NCI-H2227 (cell line): ENCODE measurements around the gene EIF2A.
"Not testable (repeated sequence)": the region's sequence is repeated elsewhere in the genome, so short reads cannot be mapped to it uniquely, and the experiment has no call there.

Experiments
- DNase-seq: peaks from one replicate; lab custom pipeline; 2025; ENCODE audit not compliant: unreplicated experiment; lab: John Stamatoyannopoulos, UW

The EIF2A gene

DNA sequence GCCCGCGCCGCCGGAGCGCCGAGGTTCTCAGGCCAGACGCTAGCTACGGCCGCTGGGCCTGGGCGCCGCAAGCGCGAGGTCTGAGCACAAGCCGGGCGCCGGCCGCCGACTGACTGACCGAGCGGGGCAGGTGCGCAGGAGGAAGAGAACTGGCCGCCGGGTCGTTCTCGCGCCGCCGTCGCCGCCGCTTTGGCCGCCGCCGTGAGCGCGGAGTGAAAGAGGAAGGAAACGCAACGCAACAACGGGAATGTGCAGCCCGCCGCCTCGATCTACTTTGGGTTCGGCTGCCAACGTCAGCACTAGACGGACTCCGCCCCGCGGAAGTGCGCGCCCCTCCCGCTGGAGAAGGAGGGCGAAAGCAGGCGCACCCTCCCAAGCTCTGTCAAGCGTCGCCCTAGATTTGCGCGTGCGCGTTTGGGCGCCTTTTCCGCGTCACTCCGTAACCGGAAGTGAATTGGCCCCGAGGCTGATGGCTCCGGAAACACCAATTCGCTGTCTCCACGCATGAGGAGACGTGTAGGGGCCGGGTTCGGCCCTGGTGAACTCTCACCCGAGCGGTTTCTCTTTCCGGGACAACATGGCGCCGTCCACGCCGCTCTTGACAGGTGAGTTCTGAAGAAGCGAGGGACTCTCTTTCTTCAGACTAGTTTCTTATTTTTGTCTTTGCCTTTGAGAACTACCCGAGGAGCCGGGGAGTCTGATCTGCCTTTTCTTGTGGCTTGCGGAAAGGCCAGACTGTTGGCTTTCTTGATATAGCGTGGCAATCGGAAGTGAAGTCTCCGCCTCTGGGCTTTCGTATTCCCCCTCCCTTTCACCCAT lies at the start of gene EIF2A, which contains the start of gene SERP1:
Gene EIF2A (plus strand): TSS at position 562 of the 819 bp plus-strand sequence. CDS start 16 bp downstream, at position 578.
Gene SERP1 (minus strand): TSS at position 271 of the 819 bp plus-strand sequence. CDS start 361 bp downstream, outside the sequence.
- DNase-seq: peak; percentile 99

DNA sequence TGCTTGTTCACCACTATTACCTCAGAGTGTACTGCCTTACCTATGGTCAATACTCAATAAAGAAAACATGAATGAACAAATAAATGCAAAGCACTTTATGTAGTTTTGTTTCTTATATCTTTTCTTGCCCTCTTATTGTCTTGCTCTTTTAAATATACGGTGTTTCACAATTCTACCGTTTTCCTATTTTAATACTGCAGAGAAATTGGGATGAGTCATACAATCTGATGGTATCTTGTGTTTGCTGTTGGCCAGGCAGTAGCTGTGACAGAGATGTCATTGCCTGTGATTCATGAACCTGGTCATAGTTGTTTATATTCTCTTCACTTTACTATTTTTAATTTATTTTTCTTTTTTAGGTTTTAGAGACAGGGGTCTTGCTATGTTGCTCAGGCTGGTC lies 48.6 kb upstream of the EIF2A start:
- DNase-seq: no peak

DNA sequence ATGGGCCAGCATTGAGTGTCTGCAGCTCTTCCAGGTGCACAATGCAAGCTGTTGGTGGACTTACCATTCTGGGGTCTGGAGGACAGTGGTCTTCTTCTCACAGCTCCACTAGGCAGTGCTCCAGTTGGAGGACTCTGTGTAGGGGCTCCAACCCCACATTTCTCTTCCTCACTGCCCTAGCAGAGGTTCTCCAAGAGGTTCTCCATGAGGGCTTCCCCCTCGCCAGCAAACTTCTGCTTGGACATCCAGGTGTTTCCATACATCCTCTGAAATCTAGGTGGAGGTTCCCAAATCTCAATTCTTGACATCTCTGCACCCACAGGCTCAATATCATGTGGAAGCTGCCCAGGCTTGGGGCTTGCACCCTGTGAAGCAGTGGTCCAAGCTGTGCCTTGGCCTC lies 45.6 kb upstream of the EIF2A start:
- not testable (repeated sequence) for DNase-seq

DNA sequence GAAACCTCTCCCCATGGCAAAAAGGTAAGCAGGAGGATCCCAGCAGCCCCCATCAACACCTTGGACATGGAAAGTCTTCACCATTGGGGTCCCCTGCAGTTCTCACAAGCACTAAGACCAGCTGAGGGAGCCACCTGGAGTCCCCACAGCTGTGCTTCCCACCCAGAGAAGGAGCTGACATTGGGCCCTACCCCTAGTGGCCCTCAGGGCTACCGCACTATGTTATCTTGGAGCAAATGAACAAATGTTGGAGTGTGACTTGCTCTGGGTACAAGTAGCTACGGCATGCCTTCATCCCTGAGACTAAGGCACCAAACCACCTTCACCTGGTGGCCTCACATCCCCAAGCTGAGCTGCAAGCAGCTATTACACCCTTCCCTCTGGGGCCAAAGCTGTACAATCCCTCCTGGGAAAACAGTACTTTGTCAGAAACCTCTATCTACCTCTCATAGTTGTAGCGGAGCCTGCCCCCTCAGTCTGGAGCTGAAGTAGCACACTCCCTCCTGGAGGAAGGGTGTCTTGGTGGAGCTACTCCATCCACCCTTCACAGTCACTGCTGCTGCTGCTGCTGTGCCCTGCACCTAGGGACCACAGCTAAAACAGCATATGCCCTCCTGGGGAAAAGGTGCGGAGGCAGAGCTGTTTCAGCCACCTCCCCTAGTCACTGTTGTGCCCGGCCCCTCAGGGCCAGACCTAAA lies 43.0 kb upstream of the EIF2A start:
- no peak for DNase-seq

DNA sequence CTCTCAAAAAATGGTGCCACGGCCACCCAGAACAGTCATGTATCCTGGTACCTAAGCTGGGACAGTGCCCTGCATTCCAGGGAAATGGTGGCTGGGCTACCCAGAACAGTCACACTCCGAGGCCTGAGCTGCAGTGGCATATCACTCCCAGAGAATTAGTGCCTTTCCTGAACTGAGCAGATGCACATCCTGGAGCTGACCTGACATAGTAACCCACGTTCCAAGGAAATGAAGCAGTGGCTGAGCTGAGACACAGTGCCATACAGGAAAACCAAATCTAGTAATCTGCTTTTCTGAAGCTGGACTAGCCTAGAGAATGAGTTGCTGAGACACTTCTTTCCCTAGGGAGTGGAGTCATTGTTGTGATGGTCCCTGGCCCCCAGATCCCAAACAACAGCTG lies 42.1 kb upstream of the EIF2A start:
- no peak for DNase-seq

DNA sequence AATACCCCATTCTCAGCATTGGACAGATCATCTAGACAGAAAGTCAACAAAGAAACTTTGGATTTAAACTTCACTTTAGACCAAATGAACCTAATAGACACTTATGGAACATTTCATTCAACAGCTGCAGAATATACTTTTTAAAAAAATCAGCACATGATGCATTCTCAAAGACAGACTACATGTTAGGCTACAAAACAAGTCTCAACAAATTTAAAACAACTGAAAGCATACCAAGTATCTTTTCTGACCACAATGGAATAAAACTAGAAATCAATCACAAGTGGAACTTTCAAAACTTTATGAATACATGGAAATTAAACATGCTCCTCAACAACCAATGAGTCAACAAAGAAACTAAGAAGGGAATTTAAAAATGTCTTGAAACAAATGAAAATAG lies 38.2 kb upstream of the EIF2A start:
- no peak for DNase-seq

DNA sequence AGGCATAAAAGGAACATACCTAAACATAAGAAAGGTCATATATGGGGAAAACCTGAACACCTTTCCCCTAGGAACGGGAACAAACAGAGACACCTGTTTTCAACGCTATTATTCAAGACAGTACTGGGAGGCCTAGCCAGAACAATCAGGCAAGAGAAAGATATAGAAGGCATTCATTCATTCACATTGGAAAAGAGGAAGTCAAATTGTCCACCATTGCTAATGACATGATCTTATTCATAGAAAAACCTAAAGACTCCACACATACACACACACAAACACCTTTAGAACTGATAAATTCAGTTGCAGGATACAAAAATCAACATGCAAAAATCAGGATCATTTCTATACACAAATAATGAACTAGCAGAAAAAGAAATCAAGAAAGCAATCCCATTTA lies 36.8 kb upstream of the EIF2A start:
- no peak for DNase-seq

DNA sequence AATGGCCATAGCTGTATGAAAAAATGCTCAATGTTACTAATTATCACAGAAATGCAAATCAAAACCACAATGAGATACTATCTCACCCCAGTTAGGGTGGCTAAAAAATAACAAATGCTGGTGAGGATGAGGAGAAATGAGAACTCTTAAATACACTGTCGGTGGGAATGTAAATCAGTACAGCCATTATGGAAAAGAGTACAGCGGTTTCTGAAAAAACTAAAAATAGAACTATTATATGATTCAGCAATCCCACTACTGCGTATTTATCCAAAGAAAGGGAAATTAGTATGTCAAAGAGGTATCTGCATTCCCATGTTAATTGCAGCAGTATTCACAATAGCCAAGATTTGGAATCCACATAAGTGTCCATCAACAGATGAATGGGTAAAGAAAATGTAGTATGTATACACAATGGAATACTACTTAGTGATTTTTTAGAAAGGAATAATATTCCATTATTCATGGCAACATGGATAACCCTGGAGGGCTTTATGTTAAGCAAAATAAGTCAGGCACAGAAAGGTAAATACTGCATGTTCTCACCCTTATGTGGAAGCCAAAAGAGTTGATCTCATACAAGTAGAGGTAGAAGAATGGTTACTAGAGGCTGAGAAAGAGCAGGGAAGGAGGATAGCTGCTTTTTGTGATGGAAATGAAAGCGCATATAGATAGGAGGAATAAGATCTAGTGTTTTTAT lies 35.3 kb upstream of the EIF2A start:
- no peak for DNase-seq

DNA sequence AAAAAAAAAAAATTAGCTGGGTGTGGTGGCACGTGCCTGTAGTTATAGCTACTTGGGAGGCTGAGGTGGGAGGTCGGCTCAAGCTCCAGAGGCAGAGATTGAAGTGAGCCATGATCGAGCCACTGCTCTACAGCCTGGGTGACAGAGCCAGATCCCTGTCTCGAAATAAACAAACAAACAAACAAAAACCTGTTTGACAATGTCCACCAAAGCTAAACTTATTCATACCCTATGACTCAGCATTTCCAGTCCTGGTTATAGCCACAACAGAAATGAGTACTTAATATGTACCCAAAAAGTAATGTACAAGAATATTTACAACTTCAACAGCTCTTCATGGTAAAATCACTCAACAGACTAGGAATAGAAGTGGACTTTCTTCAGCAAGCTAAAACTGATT lies 31.4 kb upstream of the EIF2A start:
- no peak for DNase-seq

DNA sequence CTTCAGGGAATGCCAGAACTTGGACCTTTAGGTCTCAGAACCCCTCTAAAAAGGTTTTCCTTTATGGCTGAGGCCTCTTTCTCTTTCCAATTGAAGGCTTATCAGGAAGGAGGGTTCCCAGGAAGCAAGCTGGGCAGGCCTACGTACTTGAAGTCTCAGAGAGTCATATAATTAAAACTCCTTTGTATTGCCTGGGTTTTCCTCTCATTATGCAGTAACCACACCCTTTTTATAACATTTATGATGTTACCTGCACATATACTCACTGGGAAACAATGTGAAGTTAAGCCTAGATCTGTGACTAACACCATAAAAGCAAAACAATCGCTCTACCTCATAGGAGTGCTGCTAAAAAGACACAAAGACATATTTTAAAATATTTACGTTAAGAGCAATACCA lies 27.6 kb upstream of the EIF2A start:
- DNase-seq: no peak

DNA sequence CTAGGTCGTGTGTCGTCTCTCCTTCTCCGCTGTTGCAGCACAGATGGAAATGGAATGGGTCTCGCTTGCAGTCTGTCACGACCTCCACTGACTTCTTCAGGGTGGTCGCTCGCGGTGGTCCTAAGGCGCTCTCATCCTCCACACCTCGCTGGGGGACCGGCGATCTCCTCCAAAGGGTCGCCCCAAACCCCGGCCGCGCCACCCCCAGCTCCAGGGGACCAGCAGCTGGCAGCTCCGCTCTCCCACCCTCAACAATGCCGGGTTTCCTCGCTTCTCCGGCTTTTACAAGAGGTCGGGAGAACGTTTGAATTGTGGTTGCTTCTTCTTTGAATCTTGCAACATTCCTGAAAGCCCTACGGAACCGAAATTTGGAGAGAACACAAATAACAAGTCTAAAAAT lies 26.2 kb upstream of the EIF2A start:
- peak; percentile 5 for DNase-seq

DNA sequence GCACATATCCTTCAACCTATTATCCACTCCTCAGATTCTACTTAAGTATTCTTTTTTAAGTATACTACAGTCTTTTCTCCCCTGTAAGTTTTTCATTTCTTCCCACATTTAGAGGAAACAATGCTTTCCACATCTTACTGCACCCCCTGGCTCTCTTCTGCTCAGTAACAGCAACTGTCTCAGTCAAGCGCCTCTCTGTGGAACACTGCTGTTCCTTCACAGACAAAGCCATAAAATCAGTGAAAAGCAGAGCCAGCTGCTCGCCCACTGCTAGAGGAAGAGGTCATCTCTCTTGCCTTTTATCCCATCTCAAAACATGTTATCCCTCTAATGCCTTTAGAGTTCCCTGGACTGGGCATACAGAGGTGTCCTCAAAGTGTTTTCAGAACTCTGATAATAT lies 25.1 kb upstream of the EIF2A start:
- DNase-seq: peak; percentile 22

DNA sequence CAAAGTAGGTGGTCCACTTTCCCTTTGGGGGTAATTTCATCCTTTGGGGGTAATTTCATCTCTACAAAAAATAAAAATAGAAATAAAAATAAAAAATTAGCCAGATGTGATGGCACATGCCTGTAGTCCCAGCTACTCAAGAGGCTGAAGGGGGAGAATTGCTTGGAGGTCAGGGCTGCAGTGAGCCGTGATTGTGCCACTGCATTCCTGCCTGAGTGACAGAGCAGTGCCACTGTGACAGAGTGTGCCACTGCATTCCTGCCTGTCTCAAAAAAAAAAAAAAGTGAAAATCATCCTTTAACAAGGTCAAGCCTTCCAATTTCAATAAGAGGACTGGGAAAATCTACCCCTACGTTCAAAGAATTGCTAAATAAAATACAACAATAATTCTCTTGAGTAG lies 23.0 kb upstream of the EIF2A start:
- no peak for DNase-seq

DNA sequence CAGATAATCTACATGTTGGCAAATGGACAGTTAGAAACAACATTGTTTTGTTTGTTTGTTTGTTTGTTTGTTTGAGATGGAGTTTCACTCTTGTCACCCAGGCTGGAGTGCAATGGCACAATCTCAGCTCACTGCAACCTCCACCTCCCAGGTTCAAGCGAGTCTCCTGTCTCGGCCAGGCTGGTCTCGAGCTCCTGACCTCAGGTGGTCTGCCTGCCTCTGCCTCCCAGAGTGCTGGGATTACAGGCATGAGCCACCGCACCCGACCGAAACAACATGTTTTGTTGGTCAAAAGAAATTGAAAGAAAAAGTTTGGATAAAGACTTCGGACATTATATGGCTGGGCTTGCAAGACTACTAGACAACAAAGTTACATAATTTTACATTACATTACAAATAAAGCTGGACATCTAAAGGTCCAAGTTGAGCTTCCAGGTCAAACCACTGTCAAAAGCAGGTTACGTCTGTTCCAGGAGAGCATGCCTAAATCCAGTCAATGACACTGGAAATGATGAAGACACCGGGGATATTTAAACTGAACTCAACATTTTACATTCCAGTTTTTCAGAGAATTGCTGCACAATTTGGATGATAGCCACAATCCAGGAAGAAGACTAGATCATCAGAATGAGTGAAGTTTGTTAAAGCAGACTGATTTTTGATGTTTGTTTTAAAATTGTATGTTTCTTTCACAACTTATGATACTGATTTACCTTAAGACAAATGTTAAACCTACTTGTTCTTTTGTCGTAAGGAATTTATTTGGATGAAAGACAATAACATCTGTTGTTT lies 18.9 kb upstream of the EIF2A start:
- no peak for DNase-seq

DNA sequence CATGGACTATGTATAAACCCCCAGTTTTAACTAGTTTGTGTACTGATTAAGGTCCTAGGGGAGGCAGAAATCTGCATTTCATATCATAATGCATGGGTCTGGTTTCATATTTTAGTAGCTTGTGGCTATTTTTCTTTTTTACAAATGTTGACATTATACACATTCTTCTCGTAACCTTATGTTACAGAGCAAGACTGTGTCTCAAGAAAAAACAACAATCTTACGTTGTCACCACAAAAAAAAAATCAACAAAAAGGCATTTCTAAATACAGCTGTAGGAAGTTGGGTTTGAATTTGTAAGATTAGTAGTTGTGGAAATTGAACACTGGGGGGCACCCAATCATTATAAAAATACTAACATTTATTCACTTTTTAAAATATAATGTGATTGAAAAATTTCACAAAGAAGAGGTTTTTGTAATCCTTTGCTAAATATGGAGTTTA lies 18.2 kb upstream of the EIF2A start:
- DNase-seq: no peak

DNA sequence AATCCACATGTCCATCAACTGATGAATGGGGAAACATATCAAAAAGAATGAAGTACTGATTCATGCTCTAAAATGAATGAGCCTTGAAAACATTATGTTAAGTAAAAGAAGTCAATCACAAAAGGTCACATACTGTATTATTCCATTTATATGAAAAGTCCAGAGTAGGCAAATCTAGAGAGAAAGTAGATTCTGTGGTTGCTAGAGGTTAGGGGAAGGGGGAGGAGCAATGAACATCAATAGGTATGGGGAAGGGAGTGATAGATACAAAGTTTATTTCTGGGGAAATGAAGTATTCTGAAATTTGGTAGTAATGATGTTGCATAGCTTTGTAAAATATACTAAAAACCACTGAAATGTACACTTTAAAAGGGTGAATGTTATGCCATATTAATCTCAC lies 14.8 kb upstream of the EIF2A start:
- DNase-seq: no peak

DNA sequence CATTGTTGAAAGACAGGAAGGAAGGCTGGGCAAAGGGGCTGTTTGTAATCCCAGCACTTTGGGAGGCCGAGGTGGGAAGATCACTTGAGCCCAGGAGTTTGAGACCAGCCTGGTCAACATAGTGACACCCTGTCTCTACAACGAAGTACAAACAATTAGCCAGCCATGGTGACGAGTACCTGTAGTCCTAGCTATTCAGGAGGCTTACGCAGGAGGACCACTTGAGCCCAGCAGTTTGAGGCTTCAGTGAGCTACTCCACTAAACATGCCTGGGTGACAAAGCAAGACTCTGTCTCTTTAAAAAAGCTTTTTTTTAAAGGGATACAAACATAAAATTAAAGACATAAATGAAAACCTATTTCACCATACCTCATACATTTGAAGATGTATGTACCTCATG lies 11.4 kb upstream of the EIF2A start:
- no peak for DNase-seq

DNA sequence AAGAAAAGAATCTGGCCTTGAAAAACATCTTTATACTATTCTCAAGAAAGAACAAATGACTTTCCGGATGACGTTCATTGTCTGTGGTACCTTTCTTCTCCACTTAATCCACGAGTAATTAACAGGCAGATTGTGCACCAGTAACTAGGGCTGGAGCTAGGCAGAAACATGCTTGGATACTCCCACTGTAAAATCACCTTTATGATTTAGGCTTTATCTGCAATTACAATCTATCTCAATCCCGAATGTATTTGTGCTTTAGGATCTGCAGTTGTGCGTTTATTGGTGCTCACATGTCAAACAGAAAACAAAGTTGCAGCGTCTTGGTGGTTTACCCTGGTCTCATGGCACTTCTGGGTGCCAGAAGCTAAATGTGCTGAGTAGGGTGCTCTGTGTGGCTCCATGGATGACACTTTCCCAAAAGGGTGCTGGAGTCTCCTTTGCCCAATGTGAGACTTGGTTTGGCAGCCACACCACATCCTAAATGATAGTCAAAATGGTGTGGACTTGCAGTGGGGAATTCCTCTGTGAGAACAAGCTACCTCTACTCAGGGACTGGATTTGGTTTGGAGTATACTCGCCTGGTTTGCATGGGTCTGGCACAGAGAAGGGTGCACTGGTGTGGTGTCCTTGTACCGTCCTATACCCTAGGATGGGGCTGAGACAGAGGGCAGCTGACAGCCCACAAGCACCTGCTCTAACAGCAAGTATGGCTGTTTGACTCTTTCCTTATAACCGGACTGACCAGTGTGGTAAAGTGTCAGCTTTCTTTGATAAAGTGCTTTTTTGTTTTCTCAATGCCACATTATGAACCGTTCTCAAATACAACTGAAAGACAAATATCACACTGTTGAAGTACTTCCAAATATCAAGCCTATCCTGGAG lies 8.0 kb upstream of the EIF2A start:
- DNase-seq: no peak

DNA sequence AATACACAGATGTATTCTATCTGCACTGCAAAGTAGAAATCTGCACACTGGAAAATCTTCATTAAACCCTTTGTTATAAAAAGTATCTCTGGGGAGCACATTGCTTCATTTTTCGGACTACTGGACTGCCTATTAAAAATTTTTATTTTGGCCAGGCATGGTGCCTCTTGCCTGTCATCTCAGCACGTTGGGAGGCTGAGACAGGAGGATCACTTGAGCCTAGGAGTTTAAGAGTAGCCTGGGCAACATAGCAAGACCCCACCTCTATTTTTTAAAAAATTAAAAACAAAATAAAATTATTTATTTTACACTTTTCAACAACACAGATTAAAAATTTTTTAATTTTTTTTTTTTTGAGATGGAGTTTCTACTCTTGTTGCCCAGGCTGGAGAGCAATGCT lies 6.3 kb upstream of the EIF2A start:
- DNase-seq: no peak

DNA sequence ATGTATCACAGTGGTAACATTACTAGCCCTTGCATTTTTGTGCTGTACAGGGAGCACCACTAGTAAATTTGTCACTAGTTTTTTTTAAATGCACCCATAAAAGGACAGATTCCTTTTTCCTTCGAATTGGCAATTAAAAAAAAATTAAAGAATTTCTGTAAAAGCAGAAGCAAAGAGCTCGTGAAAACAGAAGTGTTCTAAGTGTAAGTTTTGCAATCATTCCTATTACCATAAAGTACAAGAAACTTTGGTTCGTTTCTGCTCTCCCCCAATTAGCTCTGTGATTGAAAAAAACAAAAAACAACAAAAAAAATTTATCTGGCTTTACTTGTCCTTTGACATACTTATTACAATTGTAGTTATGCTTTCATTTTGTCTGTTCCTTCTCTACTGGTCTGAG lies 5.6 kb upstream of the EIF2A start:
- no peak for DNase-seq
